Measurements from ENCODE around the gene ABCF2. TPM values are rescaled to one million over a fixed set of nuclear protein-coding genes. Genes with fewer than 3 reads are reported as not detected.

Gene ABCF2
- total and polyA plus RNA-seq, 2 donors (not counting 1 experiment from before 2014, with no cell fraction given) = 16.1 to 30.2 TPM

GRCh38 chr7:151166629-151167196 is 60.3 kb downstream of the ABCF2 start:
- peak overlapping the region in 3 of 5 experiments; percentile 38 to 57 (median 53) for H3K4me3 ChIP-seq (ENCODE audit: control extremely low read depth in 1 of 5, extremely low read depth in 1 of 5, insufficient read depth in 1 of 5, low read depth in 2 of 5, low read length in 4 of 5)
- POLR2A ChIA-PET = interaction anchor here (0.6 kb wide), 1 partner anchor 106 kb away, joined by 3 read pairs; no protein-coding TSS in a partner anchor
- ATAC-seq (ENCODE audit: low read depth) (no peak), DNase-seq (peak; percentile 46)
- peaks cover 2 to 65% (median 51%) of the 10 kb centered on the region in 4 experiments for H3K27me3 ChIP-seq (replicated peaks in 1 of 4; ENCODE audit: control extremely low read depth in 1 of 4, control insufficient read depth in 3 of 4, insufficient read depth in 4 of 4, low read length in 3 of 4)
- peak overlapping the region; percentile 58 for H3K9ac ChIP-seq (ENCODE audit: low read length)
- Mint-ChIP-seq H3K27ac (no peak overlapping the region), H3K4me3 (peak overlapping the region; percentile 73), H3K4me1 (peaks cover 14% of the 10 kb centered on the region), H3K9me3 (ENCODE audit: insufficient read depth) (no peaks in the 10 kb centered on the region), H3K27me3 (peaks cover 30% of the 10 kb centered on the region)
- WGBS (ENCODE audit: insufficient coverage) = 13% methylated on average over 30 of the region's 31 CpGs
- H3K4me2 ChIP-seq (replicated peaks; ENCODE audit: low read depth, low read length, poor library complexity, severe bottlenecking) = peak overlapping the region; percentile 96
- TF ChIP-seq EZH2 (IDR thresholded peaks at IDR 0.05; ENCODE audit: borderline replicate concordance, insufficient read depth, low read depth, low read length, poor library complexity, severe bottlenecking) (no peak), CTCF (IDR thresholded peaks at IDR 0.05) (no peak)
- H3K27ac ChIP-seq (ENCODE audit: low read length in 2 of 2) = no peak overlapping the region
- H4K20me1 ChIP-seq (ENCODE audit: control insufficient read depth, insufficient read depth, low read length, poor library complexity, severe bottlenecking) = no peaks in the 10 kb centered on the region
- no peaks in the 10 kb centered on the region for H3K79me2 ChIP-seq (ENCODE audit: control insufficient read depth, insufficient read depth, low read length)
- H3K36me3 ChIP-seq (replicated peaks in 1 of 2; ENCODE audit: control extremely low read depth in 1 of 2, control insufficient read depth in 1 of 2, extremely low read depth in 1 of 2, insufficient read depth in 2 of 2, low read length in 1 of 2) = no peaks in the 10 kb centered on the region
- peaks cover 10 to 28% of the 10 kb centered on the region in 2 donors for H3K4me1 ChIP-seq (ENCODE audit: control insufficient read depth in 2 of 2, insufficient read depth in 2 of 2, low read length in 2 of 2)
- peak overlapping the region; percentile 76 for H2AFZ ChIP-seq (ENCODE audit: insufficient read depth, low read depth, low read length, poor library complexity, severe bottlenecking)
- H3K9me3 ChIP-seq (ENCODE audit: control extremely low read depth in 1 of 3, control insufficient read depth in 2 of 3, insufficient read depth in 1 of 3, low read length in 2 of 3) = peaks cover 0 to 7% (median 0%) of the 10 kb centered on the region in 3 donors
- CTCF ChIA-PET = interaction anchor here (0.7 to 1.4 kb wide), 3 partner anchors 8 to 77 kb away, joined by 3 read pairs; no protein-coding TSS in a partner anchor
- intact Hi-C loops (cut with micrococcal nuclease) = no loop called here

Other genes with a start within 250 kb of the ABCF2 start
- gene KCNH2, start 248.9 kb downstream of the ABCF2 start, total RNA-seq = 0.86 and 0.87 TPM in 2 replicates
- 2.0 and 2.7 TPM in 2 replicates for gene KCNH2, start 248.9 kb downstream of the ABCF2 start, polyA plus RNA-seq
- gene NOS3, start 236.2 kb downstream of the ABCF2 start, total RNA-seq = 0.39 TPM in 1 of 2 replicates, not detected in the other
- 0.54 and 0.75 TPM in 2 replicates for gene NOS3, start 236.2 kb downstream of the ABCF2 start, polyA plus RNA-seq
- gene ATG9B, start 202.7 kb downstream of the ABCF2 start, total RNA-seq = 4.2 and 5.1 TPM in 2 replicates
- gene ATG9B, start 202.7 kb downstream of the ABCF2 start, polyA plus RNA-seq = 7.2 and 10.2 TPM in 2 replicates
- gene ABCB8, start 198.8 kb downstream of the ABCF2 start, total RNA-seq = 64.7 and 69.7 TPM in 2 replicates
- 29.5 and 41.4 TPM in 2 replicates for gene ABCB8, start 198.8 kb downstream of the ABCF2 start, polyA plus RNA-seq
- gene ASIC3, start 178.7 kb downstream of the ABCF2 start, total RNA-seq = 2.9 and 4.8 TPM in 2 replicates
- 5.0 and 6.3 TPM in 2 replicates for gene ASIC3, start 178.7 kb downstream of the ABCF2 start, polyA plus RNA-seq
- 8.2 and 8.9 TPM in 2 replicates for gene CDK5, start 169.3 kb downstream of the ABCF2 start, total RNA-seq
- gene CDK5, start 169.3 kb downstream of the ABCF2 start, polyA plus RNA-seq = 4.5 and 8.4 TPM in 2 replicates
- gene SLC4A2, start 167.6 kb downstream of the ABCF2 start, total RNA-seq = 106 and 113 TPM in 2 replicates
- gene SLC4A2, start 167.6 kb downstream of the ABCF2 start, polyA plus RNA-seq = 82.8 and 103 TPM in 2 replicates
- gene FASTK, start 146.4 kb downstream of the ABCF2 start, total RNA-seq = 119 and 120 TPM in 2 replicates
- 251 and 258 TPM in 2 replicates for gene FASTK, start 146.4 kb downstream of the ABCF2 start, polyA plus RNA-seq
- 44.4 and 49.2 TPM in 2 replicates for gene TMUB1, start 143.7 kb downstream of the ABCF2 start, total RNA-seq
- 81.9 and 102 TPM in 2 replicates for gene TMUB1, start 143.7 kb downstream of the ABCF2 start, polyA plus RNA-seq
- 20.2 and 21.1 TPM in 2 replicates for gene AGAP3, start 140.7 kb downstream of the ABCF2 start, total RNA-seq
- 15.2 and 22.3 TPM in 2 replicates for gene AGAP3, start 140.7 kb downstream of the ABCF2 start, polyA plus RNA-seq
- gene GBX1, start 59.5 kb downstream of the ABCF2 start, total RNA-seq = not detected in 2 replicates
- not detected in 2 replicates for gene GBX1, start 59.5 kb downstream of the ABCF2 start, polyA plus RNA-seq
- gene ASB10, start 40.0 kb downstream of the ABCF2 start, total RNA-seq = not detected in 2 replicates
- gene ASB10, start 40.0 kb downstream of the ABCF2 start, polyA plus RNA-seq = not detected in 2 replicates
- 3.1 and 4.2 TPM in 2 replicates for gene H2BK1, start 16.7 kb downstream of the ABCF2 start, total RNA-seq
- gene H2BK1, start 16.7 kb downstream of the ABCF2 start, polyA plus RNA-seq = not detected in 2 replicates
- 39.4 and 44.0 TPM in 2 replicates for gene CHPF2, start 5.3 kb upstream of the ABCF2 start, total RNA-seq
- 28.8 and 39.9 TPM in 2 replicates for gene CHPF2, start 5.3 kb upstream of the ABCF2 start, polyA plus RNA-seq
- 0.29 TPM in 1 of 2 replicates, not detected in the other for gene SMARCD3, start 21.5 kb upstream of the ABCF2 start, total RNA-seq
- gene SMARCD3, start 21.5 kb upstream of the ABCF2 start, polyA plus RNA-seq = 1.0 and 1.4 TPM in 2 replicates
- 95.4 and 104 TPM in 2 replicates for gene NUB1, start 114.6 kb upstream of the ABCF2 start, total RNA-seq
- 55.0 and 65.2 TPM in 2 replicates for gene NUB1, start 114.6 kb upstream of the ABCF2 start, polyA plus RNA-seq
- 1.4 and 1.7 TPM in 2 replicates for gene WDR86, start 182.8 kb upstream of the ABCF2 start, total RNA-seq
- 1.5 and 2.4 TPM in 2 replicates for gene WDR86, start 182.8 kb upstream of the ABCF2 start, polyA plus RNA-seq
- gene CRYGN, start 212.9 kb upstream of the ABCF2 start, total RNA-seq = not detected in 2 replicates
- not detected in 2 replicates for gene CRYGN, start 212.9 kb upstream of the ABCF2 start, polyA plus RNA-seq